Measurements from ENCODE around the gene TTF2.

Gene TTF2

DNA sequence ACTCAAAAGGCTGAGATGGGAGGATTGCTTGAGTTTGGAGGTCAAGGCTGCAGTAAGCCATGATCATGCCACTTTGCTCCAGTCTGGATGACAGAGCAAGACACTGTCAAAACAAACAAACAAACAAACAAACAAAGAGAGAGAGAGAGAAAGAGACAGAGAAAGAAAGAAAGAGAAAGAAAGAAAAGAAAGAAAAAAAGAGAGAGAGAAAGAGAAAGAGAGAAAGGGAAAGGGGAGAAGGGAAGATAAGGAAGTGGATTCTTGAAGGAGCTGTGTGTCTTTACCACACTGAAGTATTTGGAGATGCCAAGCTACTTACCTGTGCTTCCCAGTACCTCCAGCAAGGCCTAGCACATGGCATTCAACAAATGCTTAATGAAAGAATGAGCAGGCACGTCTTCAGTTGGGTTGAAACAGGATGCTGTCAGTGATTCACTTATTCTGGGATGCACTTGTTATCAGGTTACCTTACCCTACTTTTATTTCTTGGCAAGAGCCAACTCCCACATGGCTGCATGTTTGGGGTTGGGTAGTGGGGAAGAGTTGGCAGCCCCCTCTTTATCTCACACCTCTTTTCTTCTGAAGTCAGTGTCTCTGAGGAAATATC lies 29.8 kb upstream of the TTF2 start:
- peaks cover 1% of the 10 kb centered on the region for H3K9me3 ChIP-seq (ENCODE audit: insufficient read depth, low read depth, low read length)
- H2BK120ac ChIP-seq (ENCODE audit: insufficient read depth, low read length, poor library complexity): no peak overlapping the region
- H4K12ac ChIP-seq (ENCODE audit: low read depth, low read length): no peak overlapping the region
- H3K79me2 ChIP-seq (ENCODE audit: control insufficient read depth, insufficient read depth, low read length, poor library complexity): no peaks in the 10 kb centered on the region
- H4K8ac ChIP-seq (ENCODE audit: low read depth, low read length): no peak overlapping the region
- no peak overlapping the region for H4K91ac ChIP-seq (ENCODE audit: low read depth, low read length)
- DNase-seq: no peak
- H2BK5ac ChIP-seq (ENCODE audit: low read depth, low read length, poor library complexity): no peak overlapping the region
- no peak overlapping the region for H3K4me3 ChIP-seq (ENCODE audit: low read depth, low read length)
- no CpG with 5 or more reads among the region's 1 CpG for WGBS (ENCODE audit: extremely low coverage, insufficient coverage, insufficient read length)
- no peak overlapping the region for H3K14ac ChIP-seq (ENCODE audit: low read length)
- no peak overlapping the region for H3K27ac ChIP-seq (ENCODE audit: low read depth, low read length)
- H3K27me3 ChIP-seq (ENCODE audit: insufficient read depth, low read length): no peaks in the 10 kb centered on the region
- H3K36me3 ChIP-seq (ENCODE audit: control insufficient read depth in 1 of 2, insufficient read depth in 2 of 2, low read length in 2 of 2): no peaks in the 10 kb centered on the region
- H3K4me1 ChIP-seq (ENCODE audit: control insufficient read depth in 1 of 2, insufficient read depth in 2 of 2, low read length in 2 of 2): peaks cover 0 to 8% of the 10 kb centered on the region in 2 experiments
- H2AFZ ChIP-seq (ENCODE audit: insufficient read depth, low read length, poor library complexity): no peak overlapping the region
- no peak overlapping the region for H3K4ac ChIP-seq (ENCODE audit: low read depth, low read length)
- H2BK12ac ChIP-seq (ENCODE audit: low read length): no peak overlapping the region
- H3K23ac ChIP-seq (ENCODE audit: low read length): no peak overlapping the region
- H2AK5ac ChIP-seq (ENCODE audit: low read length): no peak overlapping the region
- no peaks in the 10 kb centered on the region for H3K79me1 ChIP-seq (ENCODE audit: low read length)
- H3K4me2 ChIP-seq (ENCODE audit: low read length): no peak overlapping the region
- H3K18ac ChIP-seq (ENCODE audit: low read length): no peak overlapping the region
- no peak overlapping the region for H3K9ac ChIP-seq (ENCODE audit: low read length)

- no peak overlapping the region for H2BK5ac ChIP-seq (ENCODE audit: low read depth, low read length, poor library complexity)
- H3K36me3 ChIP-seq (ENCODE audit: control insufficient read depth in 1 of 2, insufficient read depth in 2 of 2, low read length in 2 of 2): no peaks in the 10 kb centered on the region
- H4K12ac ChIP-seq (ENCODE audit: low read depth, low read length): no peak overlapping the region
- H3K4me3 ChIP-seq (ENCODE audit: low read depth, low read length): no peak overlapping the region
- DNase-seq: no peak
- H4K8ac ChIP-seq (ENCODE audit: low read depth, low read length): no peak overlapping the region
- no peak overlapping the region for H3K4ac ChIP-seq (ENCODE audit: low read depth, low read length)
- no peaks in the 10 kb centered on the region for H3K79me2 ChIP-seq (ENCODE audit: control insufficient read depth, insufficient read depth, low read length, poor library complexity)
- no peak overlapping the region for H2BK12ac ChIP-seq (ENCODE audit: low read length)
- H3K14ac ChIP-seq (ENCODE audit: low read length): no peak overlapping the region
- H3K79me1 ChIP-seq (ENCODE audit: low read length): peaks cover 2% of the 10 kb centered on the region
- no peak overlapping the region for H3K4me2 ChIP-seq (ENCODE audit: low read length)
- H3K4me1 ChIP-seq (ENCODE audit: control insufficient read depth in 1 of 2, insufficient read depth in 2 of 2, low read length in 2 of 2): peaks cover 8 to 11% of the 10 kb centered on the region in 2 experiments
- no peaks in the 10 kb centered on the region for H3K27me3 ChIP-seq (ENCODE audit: insufficient read depth, low read length)
- H2AK5ac ChIP-seq (ENCODE audit: low read length): no peak overlapping the region
- H2BK120ac ChIP-seq (ENCODE audit: insufficient read depth, low read length, poor library complexity): no peak overlapping the region
- no peak overlapping the region for H3K23ac ChIP-seq (ENCODE audit: low read length)
- H3K9ac ChIP-seq (ENCODE audit: low read length): no peak overlapping the region
- no peak overlapping the region for H4K91ac ChIP-seq (ENCODE audit: low read depth, low read length)
- H3K18ac ChIP-seq (ENCODE audit: low read length): no peak overlapping the region
- H2AFZ ChIP-seq (ENCODE audit: insufficient read depth, low read length, poor library complexity): no peak overlapping the region
- no peak overlapping the region for H3K27ac ChIP-seq (ENCODE audit: low read depth, low read length)
- WGBS (ENCODE audit: extremely low coverage, insufficient coverage, insufficient read length): no CpG with 5 or more reads among the region's 3 CpGs
- peaks cover 1% of the 10 kb centered on the region for H3K9me3 ChIP-seq (ENCODE audit: insufficient read depth, low read depth, low read length)
Measured at GRCh38 chr1:117032266-117032665, 27.9 kb upstream of the TTF2 start.

DNA sequence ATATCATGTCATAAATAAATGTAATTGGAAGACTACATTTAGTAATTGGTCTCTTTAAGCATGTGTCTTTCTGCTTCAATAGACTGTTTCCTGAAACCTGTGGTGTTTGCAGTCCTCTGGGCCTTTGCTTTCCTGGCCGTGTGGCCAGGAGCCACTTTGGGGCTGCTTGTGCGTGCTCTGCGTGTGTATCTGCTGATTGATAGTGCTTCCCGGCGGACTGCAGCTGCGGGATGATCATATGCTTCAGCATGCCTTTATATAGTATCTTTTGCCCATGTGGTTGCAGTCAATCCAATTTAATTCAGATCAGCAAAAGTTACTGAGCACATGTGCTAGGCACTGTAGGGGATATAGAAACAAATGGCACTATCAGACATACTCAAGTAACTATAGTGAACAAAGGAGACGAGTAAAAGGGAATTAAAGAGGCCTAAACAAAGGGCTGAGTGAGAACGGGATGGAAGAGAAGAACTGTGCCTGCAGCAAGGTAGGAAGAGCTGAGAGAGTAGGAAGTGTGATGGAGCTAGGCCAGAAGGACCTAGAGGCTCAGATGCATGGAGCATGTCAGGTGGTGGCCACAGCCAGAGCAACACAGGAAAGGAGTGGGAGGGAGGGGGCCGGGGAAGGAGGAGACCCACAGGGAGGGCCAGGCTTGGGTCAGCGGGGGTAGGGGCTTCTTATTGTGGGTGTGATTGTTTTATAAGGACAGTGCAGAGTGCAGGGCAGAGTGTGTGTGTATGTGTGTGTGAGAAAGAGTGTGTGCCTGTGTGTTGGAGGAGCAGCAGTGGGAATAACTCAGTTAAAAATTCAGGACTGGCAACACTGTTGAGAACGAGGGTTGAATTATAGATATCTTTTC lies 27.2 kb upstream of the TTF2 start:
- no peak overlapping the region for H2BK120ac ChIP-seq (ENCODE audit: insufficient read depth, low read length, poor library complexity)
- WGBS (ENCODE audit: extremely low coverage, insufficient coverage, insufficient read length): no CpG with 5 or more reads among the region's 11 CpGs
- H3K9me3 ChIP-seq (ENCODE audit: insufficient read depth, low read depth, low read length): peaks cover 1% of the 10 kb centered on the region

GRCh38 chr1:117033772-117034171 lies 26.4 kb upstream of the TTF2 start:
- H2BK12ac ChIP-seq (ENCODE audit: low read length): no peak overlapping the region
- H3K27ac ChIP-seq (ENCODE audit: low read depth, low read length): no peak overlapping the region
- H2BK120ac ChIP-seq (ENCODE audit: insufficient read depth, low read length, poor library complexity): no peak overlapping the region
- peaks cover 2% of the 10 kb centered on the region for H3K79me1 ChIP-seq (ENCODE audit: low read length)
- peaks cover 8 to 11% of the 10 kb centered on the region in 2 experiments for H3K4me1 ChIP-seq (ENCODE audit: control insufficient read depth in 1 of 2, insufficient read depth in 2 of 2, low read length in 2 of 2)
- no peak for DNase-seq
- no peaks in the 10 kb centered on the region for H3K27me3 ChIP-seq (ENCODE audit: insufficient read depth, low read length)
- no peak overlapping the region for H2AK5ac ChIP-seq (ENCODE audit: low read length)
- no peak overlapping the region for H3K14ac ChIP-seq (ENCODE audit: low read length)
- WGBS (ENCODE audit: extremely low coverage, insufficient coverage, insufficient read length): no CpG with 5 or more reads among the region's 7 CpGs
- H4K8ac ChIP-seq (ENCODE audit: low read depth, low read length): no peak overlapping the region
- no peak overlapping the region for H4K91ac ChIP-seq (ENCODE audit: low read depth, low read length)
- no peaks in the 10 kb centered on the region for H3K36me3 ChIP-seq (ENCODE audit: control insufficient read depth in 1 of 2, insufficient read depth in 2 of 2, low read length in 2 of 2)
- peaks cover 1% of the 10 kb centered on the region for H3K9me3 ChIP-seq (ENCODE audit: insufficient read depth, low read depth, low read length)
- H3K23ac ChIP-seq (ENCODE audit: low read length): no peak overlapping the region
- no peak overlapping the region for H3K4me2 ChIP-seq (ENCODE audit: low read length)
- no peak overlapping the region for H3K18ac ChIP-seq (ENCODE audit: low read length)
- no peak overlapping the region for H4K12ac ChIP-seq (ENCODE audit: low read depth, low read length)
- H3K4ac ChIP-seq (ENCODE audit: low read depth, low read length): no peak overlapping the region
- no peak overlapping the region for H3K4me3 ChIP-seq (ENCODE audit: low read depth, low read length)
- H2BK5ac ChIP-seq (ENCODE audit: low read depth, low read length, poor library complexity): no peak overlapping the region
- H2AFZ ChIP-seq (ENCODE audit: insufficient read depth, low read length, poor library complexity): no peak overlapping the region
- no peaks in the 10 kb centered on the region for H3K79me2 ChIP-seq (ENCODE audit: control insufficient read depth, insufficient read depth, low read length, poor library complexity)
- no peak overlapping the region for H3K9ac ChIP-seq (ENCODE audit: low read length)

More for the DNA sequence above, 27.2 kb upstream of the TTF2 start:
- Histone ChIP-seq H3K27me3 (ENCODE audit: insufficient read depth, low read length) (no peaks in the 10 kb centered on the region), H2AFZ (ENCODE audit: insufficient read depth, low read length, poor library complexity) (no peak overlapping the region), H3K36me3 (ENCODE audit: control insufficient read depth in 1 of 2, insufficient read depth in 2 of 2, low read length in 2 of 2) (no peaks in the 10 kb centered on the region), H3K27ac (ENCODE audit: low read depth, low read length) (no peak overlapping the region), H3K4me3 (ENCODE audit: low read depth, low read length) (no peak overlapping the region), H3K79me2 (ENCODE audit: control insufficient read depth, insufficient read depth, low read length, poor library complexity) (no peaks in the 10 kb centered on the region), H3K9ac (ENCODE audit: low read length) (no peak overlapping the region), H2BK12ac (ENCODE audit: low read length) (no peak overlapping the region), H4K12ac (ENCODE audit: low read depth, low read length) (no peak overlapping the region), H3K4me2 (ENCODE audit: low read length) (no peak overlapping the region), H3K79me1 (ENCODE audit: low read length) (peaks cover 2% of the 10 kb centered on the region), H2AK5ac (ENCODE audit: low read length) (no peak overlapping the region), H4K8ac (ENCODE audit: low read depth, low read length) (no peak overlapping the region), H4K91ac (ENCODE audit: low read depth, low read length) (no peak overlapping the region), H3K4ac (ENCODE audit: low read depth, low read length) (no peak overlapping the region), H3K4me1 (ENCODE audit: control insufficient read depth in 1 of 2, insufficient read depth in 2 of 2, low read length in 2 of 2) (peaks cover 8 to 11% of the 10 kb centered on the region in 2 experiments), H3K18ac (ENCODE audit: low read length) (no peak overlapping the region), H3K14ac (ENCODE audit: low read length) (no peak overlapping the region), H3K23ac (ENCODE audit: low read length) (no peak overlapping the region), H2BK5ac (ENCODE audit: low read depth, low read length, poor library complexity) (no peak overlapping the region)
- DNase-seq: no peak
